K562 (cell line): ENCODE data around the gene ITGB5. TPM values are rescaled to one million over a fixed set of nuclear protein-coding genes. Genes with fewer than 3 reads are reported as not detected.

Experiments
- ATAC-seq: fragments of 200-7000 bp; cut with Tn5 transposase; 3 replicates; pipeline ENCODE4 v1.9.1; 2020; ENCODE audit warnings: moderate library complexity
- BruUV-seq: library from RNA; stranded (reverse); fragments of 400-500 nt; replicated peaks from 2 replicates; lab custom pipeline; 2021; lab: Mats Ljungman, UMichigan
- CTCF ChIA-PET: fragments of 300-600 bp; formaldehyde crosslinking; extraction: SDS; loops from one replicate; lab custom pipeline; 2021; ENCODE audit warnings: low intra/inter-chr PET ratio; lab: Yijun Ruan, JAX
- POLR2A ChIA-PET: fragments of 300-600, 350-650 bp; sonication (Branson Sonifier 250); formaldehyde crosslinking; extraction: SDS; loops from one replicate; lab custom pipeline; 2021; ENCODE audit warnings: antibody characterized with exemption, inconsistent platforms; lab: Yijun Ruan, JAX
- DNase-seq, 4 experiments: peaks; one replicate each; pipeline versions ENCODE4 v3.0.0 to v3.0.0-alpha.2; 2011 to 2018; ENCODE audit warnings: low spot score in 3 of 4, mixed read lengths in 3 of 4; ENCODE audit errors: extremely low read depth in 1 of 4
- FAIRE-seq: peaks from 2 replicates; lab custom pipeline; 2011; peaks lifted over from hg19 to GRCh38; lab: Jason Lieb, UNC
- H2AFZ ChIP-seq: 2 replicates; pipeline ENCODE4 v1.6.0; 2011; ENCODE audit warnings: low read depth, low read length, control low read depth, inconsistent platforms
- H3K27ac ChIP-seq: fragments of 200-600 bp; 3 replicates; pipeline ENCODE4 v1.8.0; 2011; ENCODE audit warnings: low read depth, mild to moderate bottlenecking, control low read depth, inconsistent platforms, low read length, moderate library complexity, mixed read lengths; ENCODE audit errors: extremely low read depth
- H3K27me3 ChIP-seq, 2 experiments: fragments of 300-600 bp in 1 of 2; 2 replicates in 1 of 2; 3 replicates in 1 of 2; pipeline versions ENCODE4 v1.6.0 to v1.8.0; 2011; ENCODE audit warnings: inconsistent platforms in 2 of 2, low read length in 2 of 2, mild to moderate bottlenecking in 1 of 2, mixed read lengths in 1 of 2, moderate library complexity in 1 of 2; ENCODE audit not compliant: control insufficient read depth in 2 of 2, insufficient read depth in 2 of 2
- H3K36me3 ChIP-seq: fragments of 300-600 bp; 3 replicates; pipeline ENCODE4 v1.8.0; 2011; ENCODE audit warnings: mild to moderate bottlenecking, low read length, inconsistent platforms; ENCODE audit not compliant: control insufficient read depth, insufficient read depth
- H3K4me1 ChIP-seq, 2 experiments: fragments of 200-600 bp in 1 of 2; replicated peaks in 1 of 2; 2 replicates in 1 of 2; 3 replicates in 1 of 2; pipeline versions ENCODE4 v1.5.1 to v1.8.0; 2011; ENCODE audit warnings: inconsistent platforms in 2 of 2, low read length in 2 of 2, mild to moderate bottlenecking in 1 of 2, mixed read lengths in 1 of 2, moderate library complexity in 1 of 2; ENCODE audit not compliant: control insufficient read depth in 2 of 2, insufficient read depth in 2 of 2
- H3K4me2 ChIP-seq: 2 replicates; pipeline ENCODE4 v1.6.1; 2011; ENCODE audit warnings: low read length, control low read depth, inconsistent platforms, mixed read lengths; ENCODE audit not compliant: insufficient read depth
- H3K4me3 ChIP-seq: fragments of 200-600 bp; sonication (generic), shearing (Covaris generic); 2 replicates; pipeline ENCODE4 v1.5.1; 2016; ENCODE audit warnings: control low read depth, inconsistent platforms
- H3K79me2 ChIP-seq: fragments of 200-600 bp; 3 replicates; pipeline ENCODE4 v1.8.0; 2011; ENCODE audit warnings: low read length, inconsistent platforms; ENCODE audit not compliant: control insufficient read depth, insufficient read depth
- H3K9ac ChIP-seq, 2 experiments: 2 replicates each; pipeline versions ENCODE4 v1.6.0 to v1.6.1; 2011; ENCODE audit warnings: low read depth in 2 of 2, low read length in 2 of 2, control low read depth in 1 of 2, inconsistent platforms in 1 of 2, mild to moderate bottlenecking in 1 of 2, mixed read lengths in 1 of 2; ENCODE audit not compliant: insufficient read depth in 1 of 2
- H3K9me1 ChIP-seq: one replicate; pipeline ENCODE4 v1.6.0; 2011; ENCODE audit warnings: inconsistent platforms, mild to moderate bottlenecking, low read length, moderate library complexity; ENCODE audit not compliant: control insufficient read depth, insufficient read depth
- H3K9me3 ChIP-seq: replicated peaks from 2 replicates; pipeline ENCODE4 v1.5.1; 2011; ENCODE audit warnings: low read depth, low read length, inconsistent platforms; ENCODE audit not compliant: control insufficient read depth, insufficient read depth
- H4K20me1 ChIP-seq: replicated peaks from 2 replicates; pipeline ENCODE4 v1.6.1; 2011; ENCODE audit warnings: low read length, inconsistent platforms, mixed read lengths; ENCODE audit not compliant: control insufficient read depth, insufficient read depth
- ARNT ChIP-seq, 2 experiments: fragments of 450-650 bp; IDR thresholded peaks; 2 replicates each; pipeline ENCODE4 v1.6.1; 2016; ENCODE audit warnings: mild to moderate bottlenecking in 1 of 2
- CAMTA2 ChIP-seq: fragments of 250-450 bp; sonication (Bioruptor Pico); conservative IDR thresholded peaks from 2 replicates; pipeline ENCODE4 v1.5.1; 2022
- CBX3 ChIP-seq, 2 experiments: IDR thresholded peaks; 1 replicate in 1 of 2; 2 replicates in 1 of 2; pipeline ENCODE4 v1.6.1; 2012; ENCODE audit warnings: inconsistent platforms in 2 of 2, low read length in 2 of 2, borderline replicate concordance in 1 of 2, control low read depth in 1 of 2
- DDX20 ChIP-seq: fragments of 450-650 bp; IDR thresholded peaks from 2 replicates; pipeline ENCODE4 v1.6.1; 2016; ENCODE audit warnings: missing genetic modification characterization, low read depth, mild to moderate bottlenecking, missing compliant biosample characterization, moderate library complexity
- ERF ChIP-seq: fragments of 450-650 bp; formaldehyde crosslinking; IDR thresholded peaks from 2 replicates; pipeline ENCODE4 v1.4.0; 2020; ENCODE audit warnings: mild to moderate bottlenecking, mixed read lengths
- FOSL1 ChIP-seq: fragments of 200-800 bp; sonication (Bioruptor generic); conservative IDR thresholded peaks from 2 replicates; pipeline ENCODE4 v1.6.1; 2016; ENCODE audit warnings: missing genetic modification characterization, missing compliant biosample characterization
- FOXP1 ChIP-seq: sonication (generic); formaldehyde crosslinking; IDR thresholded peaks from 2 replicates; pipeline ENCODE4 v1.8.0; 2022; ENCODE audit warnings: mild to moderate bottlenecking, missing genetic modification reagents
- IRF2 ChIP-seq: sonication (generic); formaldehyde crosslinking; IDR thresholded peaks from 2 replicates; pipeline ENCODE4 v1.8.1; 2022; ENCODE audit warnings: mild to moderate bottlenecking, missing genetic modification reagents
- POLR3A ChIP-seq: IDR thresholded peaks from 2 replicates; pipeline ENCODE4 v1.6.1; 2011; ENCODE audit warnings: borderline replicate concordance, mild to moderate bottlenecking, moderate library complexity; ENCODE audit not compliant: insufficient read length, insufficient read depth; ENCODE audit errors: extremely low read depth
- RBM39 ChIP-seq: fragments of 200-400 bp; formaldehyde crosslinking; optimal IDR thresholded peaks from 2 replicates; pipeline ENCODE3; 2018; ENCODE audit warnings: low read depth, low read length
- ZNF79 ChIP-seq: fragments of 250-450 bp; sonication (Bioruptor Pico); IDR thresholded peaks from 2 replicates; pipeline ENCODE4 v1.4.0; 2020; ENCODE audit warnings: low read depth, mild to moderate bottlenecking, moderate library complexity
- WGBS: fragments of 100-300 bp; shearing (Covaris generic); methylation state at CpG from one replicate; pipeline ENCODE4 v1.1.6; 2016; ENCODE audit warnings: low coverage, mixed read lengths; ENCODE audit not compliant: insufficient coverage; ENCODE audit errors: missing lambda C conversion rate; 5-methylcytosine and 5-hydroxymethylcytosine counted together
- in situ Hi-C: fragments of 300-500 bp; cut with MboI; formaldehyde crosslinking; loops from 4 replicates; pipeline ENCODE4 v1.15.0; 2018; ENCODE audit warnings: inconsistent platforms, mixed read lengths
- intact Hi-C: fragments of 100-400 bp; cut with micrococcal nuclease; formaldehyde crosslinking; loops from 2 replicates; pipeline ENCODE4 v1.14.2; 2022
- polyA plus RNA-seq, 8 experiments: library from polyadenylated mRNA; depleted of rRNA in 4 of 8; stranded (reverse) in 5 of 8; unstranded in 3 of 8; fragments of >200 nt; fragmentation: Nextera tagmentation in 2 of 8; fragmentation: Illumina TruSeq in 1 of 8; extraction: Ambion mirVana in 2 of 8; extraction: Trizol in 1 of 8; gene quantifications; 2 replicates each; pipeline versions ENCODE4 v1.2.1 to v1.2.3, GENCODE V29; 2011 to 2014; ENCODE audit warnings: inconsistent platforms in 1 of 8, missing spikeins in 1 of 8
- total RNA-seq, 7 experiments: library from RNA; depleted of rRNA in 6 of 7; stranded (reverse); fragments of >200 nt in 6 of 7; fragmentation: Illumina TruSeq in 2 of 7; extraction: Trizol in 2 of 7; gene quantifications; 2 replicates each; pipeline versions ENCODE4 v1.2.1 to v1.2.3, GENCODE V29; 2011 to 2021; ENCODE audit warnings: low replicate concordance in 1 of 7
- TF ChIP-seq, protein P1 (sequence below), 2 experiments: fragments of 450-650 bp in 1 of 2; IDR thresholded peaks; 2 replicates each; pipeline ENCODE4 v1.6.1; 2011 to 2017; ENCODE audit warnings: low read depth in 2 of 2, antibody characterized with exemption in 1 of 2, borderline replicate concordance in 1 of 2, low read length in 1 of 2, mild to moderate bottlenecking in 1 of 2, mixed read lengths in 1 of 2; ENCODE audit not compliant: control insufficient read depth in 1 of 2
- TF ChIP-seq, protein P2 (sequence below): fragments of 450-650 bp; IDR thresholded peaks from 2 replicates; pipeline ENCODE4 v1.6.1; 2017; ENCODE audit warnings: antibody characterized with exemption, mild to moderate bottlenecking

The ITGB5 gene
- total and polyA plus RNA-seq, 9 of the 15 experiments (the other 6 are each of a cell fraction or from before 2014, with no cell fraction given): 1.7 to 46.8 (median 9.9) TPM

DNA sequence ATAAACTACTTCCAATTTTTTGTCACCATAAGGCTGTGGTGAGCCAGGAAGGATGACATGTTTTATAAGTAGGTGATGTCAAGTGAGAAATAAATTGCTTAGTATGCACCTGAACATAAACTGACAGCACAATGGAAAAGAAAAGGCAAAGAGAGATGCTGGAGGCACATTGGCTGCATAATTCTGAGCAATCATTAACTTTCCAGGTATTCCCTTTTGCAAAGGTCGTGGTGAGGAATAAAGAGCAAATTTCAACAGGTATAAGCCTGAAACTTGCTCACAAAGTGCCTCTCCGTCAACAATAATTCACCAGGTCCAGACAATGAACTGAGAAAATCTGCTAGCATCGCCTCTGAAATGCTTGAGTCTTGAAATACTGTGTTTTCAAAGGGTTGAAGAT lies 48.2 kb downstream of the ITGB5 start:
- WGBS: 41% methylated on average over 3 of the region's 3 CpGs

More for the DNA sequence above, 48.2 kb downstream of the ITGB5 start:
- peaks cover 0 to 12% of the 10 kb centered on the region in 2 experiments; a peak in 3 of 5 replicates for H3K4me1 ChIP-seq
- H3K27me3 ChIP-seq: no peaks in the 10 kb centered on the region
- H3K36me3 ChIP-seq: no peaks in the 10 kb centered on the region; the same call in 2 of the 3 replicates
- ChIA-PET CTCF (no interaction called here), POLR2A (no interaction called here)
- no peaks in the 10 kb centered on the region for H3K79me2 ChIP-seq
- no peak for DNase-seq
- no peak for FAIRE-seq
- no peak overlapping the region for H3K4me3 ChIP-seq
- H3K27ac ChIP-seq: no peak overlapping the region
- no TSS peak for BruUV-seq
- intact Hi-C loops (loop anchor here (10.0 kb wide), 1 partner anchor 46 kb away; the partner anchor contains the start of gene ITGB5), in situ Hi-C loops (no loop called here)
- no peak for ATAC-seq
- no peaks in the 10 kb centered on the region for H3K9me1 ChIP-seq
- no peak overlapping the region for H3K9ac ChIP-seq
- no peaks in the 10 kb centered on the region for H4K20me1 ChIP-seq
- H3K4me2 ChIP-seq: no peak overlapping the region
- TF ChIP-seq CBX3 (IDR thresholded peaks at IDR 0.05; ENCODE audit: borderline replicate concordance in 1 of 2, low read length in 2 of 2): no peak
- TF ChIP-seq ZNF79 (CRISPR knock-in tag): no peak
- no peak for TF ChIP-seq POLR3A
- TF ChIP-seq FOSL1: no peak
- no peak for TF ChIP-seq ERF (CRISPR knock-in tag)
- TF ChIP-seq, protein P1, sequence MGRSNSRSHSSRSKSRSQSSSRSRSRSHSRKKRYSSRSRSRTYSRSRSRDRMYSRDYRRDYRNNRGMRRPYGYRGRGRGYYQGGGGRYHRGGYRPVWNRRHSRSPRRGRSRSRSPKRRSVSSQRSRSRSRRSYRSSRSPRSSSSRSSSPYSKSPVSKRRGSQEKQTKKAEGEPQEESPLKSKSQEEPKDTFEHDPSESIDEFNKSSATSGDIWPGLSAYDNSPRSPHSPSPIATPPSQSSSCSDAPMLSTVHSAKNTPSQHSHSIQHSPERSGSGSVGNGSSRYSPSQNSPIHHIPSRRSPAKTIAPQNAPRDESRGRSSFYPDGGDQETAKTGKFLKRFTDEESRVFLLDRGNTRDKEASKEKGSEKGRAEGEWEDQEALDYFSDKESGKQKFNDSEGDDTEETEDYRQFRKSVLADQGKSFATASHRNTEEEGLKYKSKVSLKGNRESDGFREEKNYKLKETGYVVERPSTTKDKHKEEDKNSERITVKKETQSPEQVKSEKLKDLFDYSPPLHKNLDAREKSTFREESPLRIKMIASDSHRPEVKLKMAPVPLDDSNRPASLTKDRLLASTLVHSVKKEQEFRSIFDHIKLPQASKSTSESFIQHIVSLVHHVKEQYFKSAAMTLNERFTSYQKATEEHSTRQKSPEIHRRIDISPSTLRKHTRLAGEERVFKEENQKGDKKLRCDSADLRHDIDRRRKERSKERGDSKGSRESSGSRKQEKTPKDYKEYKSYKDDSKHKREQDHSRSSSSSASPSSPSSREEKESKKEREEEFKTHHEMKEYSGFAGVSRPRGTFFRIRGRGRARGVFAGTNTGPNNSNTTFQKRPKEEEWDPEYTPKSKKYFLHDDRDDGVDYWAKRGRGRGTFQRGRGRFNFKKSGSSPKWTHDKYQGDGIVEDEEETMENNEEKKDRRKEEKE (IDR thresholded peaks at IDR 0.05; ENCODE audit: borderline replicate concordance in 1 of 2, control insufficient read depth in 1 of 2, low read depth in 2 of 2, low read length in 1 of 2): no peak
- TF ChIP-seq ARNT (IDR thresholded peaks at IDR 0.05): no peak
- no peak for TF ChIP-seq CAMTA2 (CRISPR knock-in tag)
- TF ChIP-seq DDX20 (tag): no peak
- no peak for TF ChIP-seq RBM39
- no peak for TF ChIP-seq FOXP1
- TF ChIP-seq, protein P2, sequence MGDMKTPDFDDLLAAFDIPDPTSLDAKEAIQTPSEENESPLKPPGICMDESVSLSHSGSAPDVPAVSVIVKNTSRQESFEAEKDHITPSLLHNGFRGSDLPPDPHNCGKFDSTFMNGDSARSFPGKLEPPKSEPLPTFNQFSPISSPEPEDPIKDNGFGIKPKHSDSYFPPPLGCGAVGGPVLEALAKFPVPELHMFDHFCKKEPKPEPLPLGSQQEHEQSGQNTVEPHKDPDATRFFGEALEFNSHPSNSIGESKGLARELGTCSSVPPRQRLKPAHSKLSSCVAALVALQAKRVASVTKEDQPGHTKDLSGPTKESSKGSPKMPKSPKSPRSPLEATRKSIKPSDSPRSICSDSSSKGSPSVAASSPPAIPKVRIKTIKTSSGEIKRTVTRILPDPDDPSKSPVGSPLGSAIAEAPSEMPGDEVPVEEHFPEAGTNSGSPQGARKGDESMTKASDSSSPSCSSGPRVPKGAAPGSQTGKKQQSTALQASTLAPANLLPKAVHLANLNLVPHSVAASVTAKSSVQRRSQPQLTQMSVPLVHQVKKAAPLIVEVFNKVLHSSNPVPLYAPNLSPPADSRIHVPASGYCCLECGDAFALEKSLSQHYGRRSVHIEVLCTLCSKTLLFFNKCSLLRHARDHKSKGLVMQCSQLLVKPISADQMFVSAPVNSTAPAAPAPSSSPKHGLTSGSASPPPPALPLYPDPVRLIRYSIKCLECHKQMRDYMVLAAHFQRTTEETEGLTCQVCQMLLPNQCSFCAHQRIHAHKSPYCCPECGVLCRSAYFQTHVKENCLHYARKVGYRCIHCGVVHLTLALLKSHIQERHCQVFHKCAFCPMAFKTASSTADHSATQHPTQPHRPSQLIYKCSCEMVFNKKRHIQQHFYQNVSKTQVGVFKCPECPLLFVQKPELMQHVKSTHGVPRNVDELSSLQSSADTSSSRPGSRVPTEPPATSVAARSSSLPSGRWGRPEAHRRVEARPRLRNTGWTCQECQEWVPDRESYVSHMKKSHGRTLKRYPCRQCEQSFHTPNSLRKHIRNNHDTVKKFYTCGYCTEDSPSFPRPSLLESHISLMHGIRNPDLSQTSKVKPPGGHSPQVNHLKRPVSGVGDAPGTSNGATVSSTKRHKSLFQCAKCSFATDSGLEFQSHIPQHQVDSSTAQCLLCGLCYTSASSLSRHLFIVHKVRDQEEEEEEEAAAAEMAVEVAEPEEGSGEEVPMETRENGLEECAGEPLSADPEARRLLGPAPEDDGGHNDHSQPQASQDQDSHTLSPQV: no peak
- no peak for TF ChIP-seq IRF2 (CRISPR knock-in tag)
- TF ChIP-seq, all 486 proteins: peak for 0
- H3K9me3 ChIP-seq: no peaks in the 10 kb centered on the region
- no peak overlapping the region for H2AFZ ChIP-seq
